DOHH2 (cell line): Measurements from ENCODE around the gene C3orf33.

Experiments
- EZH2phosphoT487 ChIP-seq: fragments of 200-600 bp; sonication (generic); IDR thresholded peaks from 2 replicates; pipeline ENCODE4 v1.6.1; 2017; ENCODE audit warnings: borderline replicate concordance, mild to moderate bottlenecking, antibody characterized with exemption, low read length, moderate library complexity, mixed read lengths
- TF ChIP-seq, protein P1 (sequence below): fragments of 200-600 bp; sonication (generic); IDR thresholded peaks from one replicate; pipeline ENCODE4 v1.5.1; 2014; ENCODE audit warnings: antibody characterized with exemption, mild to moderate bottlenecking, low read depth, low read length; ENCODE audit not compliant: poor library complexity, severe bottlenecking

DNA sequence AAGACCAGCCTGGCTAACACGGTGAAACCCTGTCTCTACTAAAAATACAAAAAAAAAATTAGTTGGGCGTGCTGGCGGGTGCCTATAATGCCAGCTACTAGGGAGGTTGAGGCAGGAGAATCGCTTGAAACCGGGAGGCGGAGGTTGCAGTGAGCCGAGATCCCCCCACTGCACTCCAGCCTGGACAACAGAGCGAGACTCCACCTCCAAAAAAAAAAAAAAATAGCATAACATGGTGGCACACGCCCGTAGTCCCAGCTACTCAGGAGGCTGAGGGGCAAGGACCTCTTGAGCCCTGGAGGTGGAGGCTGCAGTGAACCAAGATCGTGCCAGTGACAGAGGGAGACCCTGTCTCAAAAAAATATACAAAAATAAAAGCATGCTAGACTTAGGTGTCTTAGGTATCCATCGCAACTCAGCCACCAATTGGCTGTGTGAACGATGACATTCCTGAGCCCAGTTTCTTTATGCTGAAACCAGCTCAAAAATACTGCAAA, 67.5 kb downstream of the C3orf33 start:
- TF ChIP-seq, protein P1, sequence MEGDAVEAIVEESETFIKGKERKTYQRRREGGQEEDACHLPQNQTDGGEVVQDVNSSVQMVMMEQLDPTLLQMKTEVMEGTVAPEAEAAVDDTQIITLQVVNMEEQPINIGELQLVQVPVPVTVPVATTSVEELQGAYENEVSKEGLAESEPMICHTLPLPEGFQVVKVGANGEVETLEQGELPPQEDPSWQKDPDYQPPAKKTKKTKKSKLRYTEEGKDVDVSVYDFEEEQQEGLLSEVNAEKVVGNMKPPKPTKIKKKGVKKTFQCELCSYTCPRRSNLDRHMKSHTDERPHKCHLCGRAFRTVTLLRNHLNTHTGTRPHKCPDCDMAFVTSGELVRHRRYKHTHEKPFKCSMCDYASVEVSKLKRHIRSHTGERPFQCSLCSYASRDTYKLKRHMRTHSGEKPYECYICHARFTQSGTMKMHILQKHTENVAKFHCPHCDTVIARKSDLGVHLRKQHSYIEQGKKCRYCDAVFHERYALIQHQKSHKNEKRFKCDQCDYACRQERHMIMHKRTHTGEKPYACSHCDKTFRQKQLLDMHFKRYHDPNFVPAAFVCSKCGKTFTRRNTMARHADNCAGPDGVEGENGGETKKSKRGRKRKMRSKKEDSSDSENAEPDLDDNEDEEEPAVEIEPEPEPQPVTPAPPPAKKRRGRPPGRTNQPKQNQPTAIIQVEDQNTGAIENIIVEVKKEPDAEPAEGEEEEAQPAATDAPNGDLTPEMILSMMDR = no peak
- TF ChIP-seq EZH2phosphoT487 = no peak
